K562 (cell line): ENCODE results near the gene NR4A2. TPM values are rescaled to one million over a fixed set of nuclear protein-coding genes. Genes with fewer than 3 reads are reported as not detected.

Experiments used
- AFF1 ChIP-seq, 2 experiments: fragments of 450-650 bp; IDR thresholded peaks; 2 replicates each; pipeline ENCODE4 v1.6.1; 2018; ENCODE audit warnings: mild to moderate bottlenecking in 2 of 2, low read depth in 1 of 2; ENCODE audit not compliant: partially characterized antibody in 2 of 2
- BRD4 ChIP-seq: fragments of 200-600 bp; sonication (generic); IDR thresholded peaks from 2 replicates; pipeline ENCODE4 v1.6.1; 2017; ENCODE audit warnings: inconsistent platforms
- CBFB ChIP-seq: sonication (generic); formaldehyde crosslinking; IDR thresholded peaks from 2 replicates; pipeline ENCODE4 v1.4.0; 2020; ENCODE audit warnings: mild to moderate bottlenecking, missing genetic modification reagents
- CTBP1 ChIP-seq: fragments of 450-650 bp; IDR thresholded peaks from 2 replicates; pipeline ENCODE4 v1.6.1; 2016; ENCODE audit warnings: borderline replicate concordance
- FOXK2 ChIP-seq, 2 experiments: fragments of 450-650 bp; IDR thresholded peaks in 1 of 2; conservative IDR thresholded peaks in 1 of 2; 2 replicates each; pipeline ENCODE4 v1.6.1; 2016; ENCODE audit warnings: low read depth in 2 of 2, mild to moderate bottlenecking in 1 of 2
- GABPA ChIP-seq: fragments of 200-800 bp; sonication (Bioruptor generic); conservative IDR thresholded peaks from 2 replicates; pipeline ENCODE4 v1.6.1; 2016; ENCODE audit warnings: low read depth, missing genetic modification characterization, missing compliant biosample characterization
- MTA1 ChIP-seq: fragments of 450-650 bp; IDR thresholded peaks from 2 replicates; pipeline ENCODE4 v1.6.1; 2017; ENCODE audit warnings: borderline replicate concordance
- NCOA1 ChIP-seq: fragments of 450-650 bp; IDR thresholded peaks from 2 replicates; pipeline ENCODE4 v1.6.1; 2016; ENCODE audit warnings: low read depth
- NFRKB ChIP-seq: fragments of 450-650 bp; IDR thresholded peaks from 2 replicates; pipeline ENCODE4 v1.6.1; 2016; ENCODE audit warnings: low read depth
- PHB2 ChIP-seq: fragments of 450-650 bp; IDR thresholded peaks from 2 replicates; pipeline ENCODE4 v1.6.1; 2017; ENCODE audit warnings: low read depth
- PHF20 ChIP-seq: fragments of 450-650 bp; IDR thresholded peaks from 2 replicates; pipeline ENCODE4 v1.6.1; 2018; ENCODE audit not compliant: partially characterized antibody
- SMARCE1 ChIP-seq: fragments of 450-650 bp; IDR thresholded peaks from 2 replicates; pipeline ENCODE4 v1.7.1; 2016; ENCODE audit warnings: mild to moderate bottlenecking
- SOX6 ChIP-seq: fragments of 450-650 bp; IDR thresholded peaks from 2 replicates; pipeline ENCODE4 v1.6.1; 2014; ENCODE audit warnings: mild to moderate bottlenecking
- TFAP4 ChIP-seq: sonication (generic); formaldehyde crosslinking; IDR thresholded peaks from 2 replicates; pipeline ENCODE4 v1.8.0; 2022; ENCODE audit warnings: missing genetic modification reagents, mild to moderate bottlenecking, moderate library complexity, borderline replicate concordance
- polyA plus RNA-seq, 8 experiments: library from polyadenylated mRNA; depleted of rRNA in 4 of 8; stranded (reverse) in 5 of 8; unstranded in 3 of 8; fragments of >200 nt; fragmentation: Nextera tagmentation in 2 of 8; fragmentation: Illumina TruSeq in 1 of 8; extraction: Ambion mirVana in 2 of 8; extraction: Trizol in 1 of 8; gene quantifications; 2 replicates each; pipeline versions ENCODE4 v1.2.1 to v1.2.3, GENCODE V29; 2011 to 2014; ENCODE audit warnings: inconsistent platforms in 1 of 8, missing spikeins in 1 of 8
- total RNA-seq, 7 experiments: library from RNA; depleted of rRNA in 6 of 7; stranded (reverse); fragments of >200 nt in 6 of 7; fragmentation: Illumina TruSeq in 2 of 7; extraction: Trizol in 2 of 7; gene quantifications; 2 replicates each; pipeline versions ENCODE4 v1.2.1 to v1.2.3, GENCODE V29; 2011 to 2021; ENCODE audit warnings: low replicate concordance in 1 of 7
- TF ChIP-seq, protein P1 (sequence below), 2 experiments: fragments of 450-650 bp in 1 of 2; sonication (generic) in 1 of 2; formaldehyde crosslinking in 1 of 2; IDR thresholded peaks in 1 of 2; conservative IDR thresholded peaks in 1 of 2; 2 replicates each; pipeline versions ENCODE4 v1.6.1 to v1.8.1; 2016 to 2023; ENCODE audit warnings: mild to moderate bottlenecking in 2 of 2, moderate library complexity in 2 of 2, inconsistent platforms in 1 of 2, missing genetic modification reagents in 1 of 2
- TF ChIP-seq, protein P2 (sequence below): sonication (generic); formaldehyde crosslinking; IDR thresholded peaks from 2 replicates; pipeline ENCODE4 v1.8.0; 2023; ENCODE audit warnings: mild to moderate bottlenecking, missing genetic modification reagents

Gene NR4A2
- total and polyA plus RNA-seq, 9 of the 15 experiments (the other 6 are each of a cell fraction or from before 2014, with no cell fraction given): 0.94 to 5.1 (median 1.3) TPM

GRCh38 chr2:156334496-156335478, 2.3 kb upstream of the NR4A2 start (continued):
- TF ChIP-seq AFF1 (IDR thresholded peaks at IDR 0.05; ENCODE audit: low read depth in 1 of 2, partially characterized antibody in 2 of 2): peak in 1 of 2 experiments; percentile 38
- peak; percentile 67; the same call in 1 of the 2 replicates for TF ChIP-seq TFAP4 (CRISPR knock-in tag)
- peak; percentile 55 to 61; a peak in 3 of 4 replicates for TF ChIP-seq FOXK2 (conservative IDR thresholded peaks at IDR 0.05 in 1 of 2, IDR thresholded peaks at IDR 0.05 in 1 of 2; ENCODE audit: low read depth in 2 of 2)
- TF ChIP-seq, protein P1, sequence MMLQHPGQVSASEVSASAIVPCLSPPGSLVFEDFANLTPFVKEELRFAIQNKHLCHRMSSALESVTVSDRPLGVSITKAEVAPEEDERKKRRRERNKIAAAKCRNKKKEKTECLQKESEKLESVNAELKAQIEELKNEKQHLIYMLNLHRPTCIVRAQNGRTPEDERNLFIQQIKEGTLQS (IDR thresholded peaks at IDR 0.05): peak; percentile 45; the same call in 1 of the 2 replicates
- TF ChIP-seq, protein P1 (CRISPR knock-in tag; conservative IDR thresholded peaks at IDR 0.05): no peak
- TF ChIP-seq NCOA1: peak; percentile 68; the same call in 1 of the 2 replicates
- TF ChIP-seq GABPA (tag): peak; percentile 22; the same call in 1 of the 2 replicates
- peak; percentile 41; the same call in 1 of the 2 replicates for TF ChIP-seq CTBP1
- no peak for TF ChIP-seq SMARCE1
- TF ChIP-seq MTA1: peak; percentile 85
- peak; percentile 30; the same call in 1 of the 2 replicates for TF ChIP-seq SOX6
- peak; percentile 55; the same call in 1 of the 2 replicates for TF ChIP-seq NFRKB
- peak; percentile 74 for TF ChIP-seq PHF20
- TF ChIP-seq CBFB (CRISPR knock-in tag): no peak
- TF ChIP-seq, protein P2, sequence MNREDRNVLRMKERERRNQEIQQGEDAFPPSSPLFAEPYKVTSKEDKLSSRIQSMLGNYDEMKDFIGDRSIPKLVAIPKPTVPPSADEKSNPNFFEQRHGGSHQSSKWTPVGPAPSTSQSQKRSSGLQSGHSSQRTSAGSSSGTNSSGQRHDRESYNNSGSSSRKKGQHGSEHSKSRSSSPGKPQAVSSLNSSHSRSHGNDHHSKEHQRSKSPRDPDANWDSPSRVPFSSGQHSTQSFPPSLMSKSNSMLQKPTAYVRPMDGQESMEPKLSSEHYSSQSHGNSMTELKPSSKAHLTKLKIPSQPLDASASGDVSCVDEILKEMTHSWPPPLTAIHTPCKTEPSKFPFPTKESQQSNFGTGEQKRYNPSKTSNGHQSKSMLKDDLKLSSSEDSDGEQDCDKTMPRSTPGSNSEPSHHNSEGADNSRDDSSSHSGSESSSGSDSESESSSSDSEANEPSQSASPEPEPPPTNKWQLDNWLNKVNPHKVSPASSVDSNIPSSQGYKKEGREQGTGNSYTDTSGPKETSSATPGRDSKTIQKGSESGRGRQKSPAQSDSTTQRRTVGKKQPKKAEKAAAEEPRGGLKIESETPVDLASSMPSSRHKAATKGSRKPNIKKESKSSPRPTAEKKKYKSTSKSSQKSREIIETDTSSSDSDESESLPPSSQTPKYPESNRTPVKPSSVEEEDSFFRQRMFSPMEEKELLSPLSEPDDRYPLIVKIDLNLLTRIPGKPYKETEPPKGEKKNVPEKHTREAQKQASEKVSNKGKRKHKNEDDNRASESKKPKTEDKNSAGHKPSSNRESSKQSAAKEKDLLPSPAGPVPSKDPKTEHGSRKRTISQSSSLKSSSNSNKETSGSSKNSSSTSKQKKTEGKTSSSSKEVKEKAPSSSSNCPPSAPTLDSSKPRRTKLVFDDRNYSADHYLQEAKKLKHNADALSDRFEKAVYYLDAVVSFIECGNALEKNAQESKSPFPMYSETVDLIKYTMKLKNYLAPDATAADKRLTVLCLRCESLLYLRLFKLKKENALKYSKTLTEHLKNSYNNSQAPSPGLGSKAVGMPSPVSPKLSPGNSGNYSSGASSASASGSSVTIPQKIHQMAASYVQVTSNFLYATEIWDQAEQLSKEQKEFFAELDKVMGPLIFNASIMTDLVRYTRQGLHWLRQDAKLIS: peak; percentile 3; the same call in 1 of the 2 replicates
- TF ChIP-seq PHB2: no peak
- TF ChIP-seq BRD4: peak; percentile 63
